BJ (cell line): ENCODE measurements around the gene SLC66A2. TPM values are rescaled to one million over a fixed set of nuclear protein-coding genes. Genes with fewer than 3 reads are reported as not detected.

ENCODE experiments used
- CTCF ChIA-PET: fragments of 350-600 bp; formaldehyde crosslinking; extraction: SDS; loops from one replicate; lab custom pipeline; 2021; ENCODE audit warnings: antibody characterized with exemption, inconsistent platforms; lab: Yijun Ruan, JAX
- POLR2A ChIA-PET: fragments of 300-600 bp; sonication (Branson Sonifier 250); formaldehyde crosslinking; extraction: SDS; loops from one replicate; lab custom pipeline; 2021; ENCODE audit warnings: antibody characterized with exemption; lab: Charles Lee
- DNase-seq: peaks from one replicate; pipeline ENCODE4 v3.0.0-alpha.2; 2011; ENCODE audit warnings: low read depth
- H3K27me3 ChIP-seq: 2 replicates; pipeline ENCODE4 v1.6.0; 2011; ENCODE audit warnings: low read length; ENCODE audit not compliant: control insufficient read depth, insufficient read depth
- H3K36me3 ChIP-seq: 2 replicates; pipeline ENCODE4 v1.5.1; 2011; ENCODE audit warnings: low read length; ENCODE audit not compliant: control insufficient read depth, insufficient read depth
- H3K4me3 ChIP-seq: 2 replicates; pipeline ENCODE4 v1.5.1; 2011; ENCODE audit warnings: low read depth, mild to moderate bottlenecking, control low read depth, low read length
- CTCF ChIP-seq: IDR thresholded peaks from 2 replicates; pipeline ENCODE4 v1.5.1; 2011; ENCODE audit warnings: low read depth, mild to moderate bottlenecking, control low read depth, inconsistent platforms, low read length, moderate library complexity; ENCODE audit not compliant: insufficient read depth
- polyA plus RNA-seq: library from polyadenylated mRNA; depleted of rRNA; stranded (reverse); fragments of >200 nt; gene quantifications from 2 replicates; pipeline ENCODE4 v1.2.3, GENCODE V29; 2011

Gene SLC66A2
- polyA plus RNA-seq, 1 experiment = 26.4 TPM

GRCh38 chr18:79983793-79984192 lies 32.3 kb upstream of the SLC66A2 start:
- H3K27me3 ChIP-seq = no peaks in the 10 kb centered on the region
- POLR2A ChIA-PET = no interaction called here
- 0 out of 2 replicates have a peak, but pooled peaks cover 3% of the 10 kb centered on the region for H3K36me3 ChIP-seq
- CTCF ChIA-PET = interaction anchor here (0.7 to 1.1 kb wide), 2 partner anchors 41 to 223 kb away, joined by 3 read pairs; no protein-coding TSS in a partner anchor
- H3K4me3 ChIP-seq = no peak overlapping the region
- TF ChIP-seq CTCF = no peak
- no peak for DNase-seq

- Histone ChIP-seq H3K36me3 (0 out of 2 replicates have a peak, but pooled peaks cover 3% of the 10 kb centered on the region), H3K27me3 (no peaks in the 10 kb centered on the region), H3K4me3 (no peak overlapping the region)
- POLR2A ChIA-PET = no interaction called here
- CTCF ChIA-PET = interaction anchor here (1.0 to 1.1 kb wide), 2 partner anchors 9 to 41 kb away, joined by 3 read pairs; no protein-coding TSS in a partner anchor
- TF ChIP-seq CTCF = no peak
- no peak for DNase-seq
These were observed 31.8 kb upstream of the SLC66A2 start for GRCh38 chr18:79983253-79983652.

- DNase-seq = no peak
- H3K27me3 ChIP-seq = no peaks in the 10 kb centered on the region
- no peak overlapping the region for H3K4me3 ChIP-seq
- POLR2A ChIA-PET = no interaction called here
- 0 out of 2 replicates have a peak, but pooled peaks cover 3% of the 10 kb centered on the region for H3K36me3 ChIP-seq
- CTCF ChIA-PET = interaction anchor here (0.8 to 1.1 kb wide), 3 partner anchors 9 to 42 kb away, joined by 3 read pairs; no protein-coding TSS in a partner anchor
- TF ChIP-seq CTCF = no peak
These were observed 31.3 kb upstream of the SLC66A2 start for GRCh38 chr18:79982736-79983135.

GRCh38 chr18:79980585-79980984 lies 29.1 kb upstream of the SLC66A2 start:
- TF ChIP-seq CTCF = no peak
- Histone ChIP-seq H3K27me3 (no peaks in the 10 kb centered on the region), H3K36me3 (0 out of 2 replicates have a peak, but pooled peaks cover 3% of the 10 kb centered on the region), H3K4me3 (no peak overlapping the region)
- CTCF ChIA-PET = no interaction called here
- POLR2A ChIA-PET = no interaction called here
- DNase-seq = no peak

- Histone ChIP-seq H3K36me3 (peaks cover 5% of the 10 kb centered on the region), H3K4me3 (no peak overlapping the region), H3K27me3 (no peaks in the 10 kb centered on the region)
- DNase-seq = no peak
- CTCF ChIA-PET = no interaction called here
- no peak for TF ChIP-seq CTCF
- POLR2A ChIA-PET = no interaction called here
These were observed 28.4 kb upstream of the SLC66A2 start for GRCh38 chr18:79979843-79980242.
